NCI-H524 treated with DMSO at 0.1 percent for 48 hours (cell line): ENCODE measurements around the gene ENPP6.
"Not testable (repeated sequence)": the region's sequence is repeated elsewhere in the genome, so short reads cannot be mapped to it uniquely, and the experiment has no call there.

Source experiments
- DNase-seq: peaks from one replicate; lab custom pipeline; 2025; lab: John Stamatoyannopoulos, UW

The ENPP6 gene

DNA sequence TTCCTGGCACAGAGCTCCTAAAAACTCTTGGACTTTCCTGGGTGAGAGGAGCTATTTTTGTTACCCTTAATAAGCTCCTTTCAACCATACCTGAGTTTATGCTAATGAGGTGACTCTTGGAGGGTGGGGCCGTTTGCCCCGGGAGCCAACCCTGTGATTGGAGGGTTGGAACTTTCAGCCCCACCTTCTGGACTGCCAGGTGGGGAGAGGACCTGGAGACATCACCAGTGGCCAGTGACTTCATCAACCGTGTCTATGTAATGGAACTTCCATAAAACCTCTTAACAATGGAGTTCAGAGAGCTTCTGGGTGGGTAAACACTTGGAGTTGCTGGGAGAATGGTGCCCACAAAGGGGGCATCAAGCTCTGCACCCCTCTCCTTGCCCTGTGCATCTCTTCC lies 17.9 kb upstream of the ENPP6 start:
- no peak for DNase-seq

DNA sequence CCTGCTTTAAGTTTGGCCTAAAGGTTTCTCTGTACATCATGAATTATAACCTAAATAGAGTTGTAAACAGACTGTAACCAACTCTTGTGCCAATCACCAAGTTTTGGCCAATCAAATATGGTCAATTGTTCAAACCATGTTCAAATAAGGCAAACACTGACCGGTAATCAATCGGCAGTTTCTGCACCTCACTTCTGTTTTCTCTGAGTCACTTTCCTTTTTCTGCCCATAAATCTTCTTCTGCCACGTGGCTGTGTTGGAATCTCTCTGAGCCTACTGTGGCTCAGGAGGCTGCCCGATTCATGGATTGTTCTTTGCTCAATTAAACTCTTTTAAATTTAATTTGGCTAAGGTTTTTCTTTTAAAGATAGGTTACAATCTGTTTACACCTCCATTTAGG lies 16.5 kb upstream of the ENPP6 start:
- no peak for DNase-seq

- DNase-seq, result no peak
Measured at GRCh38 chr4:184232975-184233374, 15.3 kb upstream of the ENPP6 start.

DNA sequence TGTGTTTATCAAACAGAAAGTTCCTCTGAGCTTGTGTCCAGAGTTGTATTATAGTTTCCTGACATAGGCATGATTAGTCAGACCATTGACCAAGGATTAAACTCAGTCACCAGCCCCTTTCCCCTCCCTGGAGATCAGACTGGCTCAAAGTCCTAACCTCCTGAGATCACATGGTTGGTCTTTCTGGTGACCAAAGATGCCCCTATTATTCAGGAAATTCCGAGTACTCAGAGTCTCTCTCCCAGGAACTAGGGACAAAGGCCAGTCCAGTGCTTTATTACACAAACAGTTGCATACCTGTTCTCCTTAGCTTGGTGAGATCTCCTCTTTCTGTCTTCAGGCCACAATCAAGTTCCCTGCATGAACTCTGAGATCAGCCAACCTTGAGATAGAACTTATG lies 14.5 kb upstream of the ENPP6 start:
- no peak for DNase-seq

DNA sequence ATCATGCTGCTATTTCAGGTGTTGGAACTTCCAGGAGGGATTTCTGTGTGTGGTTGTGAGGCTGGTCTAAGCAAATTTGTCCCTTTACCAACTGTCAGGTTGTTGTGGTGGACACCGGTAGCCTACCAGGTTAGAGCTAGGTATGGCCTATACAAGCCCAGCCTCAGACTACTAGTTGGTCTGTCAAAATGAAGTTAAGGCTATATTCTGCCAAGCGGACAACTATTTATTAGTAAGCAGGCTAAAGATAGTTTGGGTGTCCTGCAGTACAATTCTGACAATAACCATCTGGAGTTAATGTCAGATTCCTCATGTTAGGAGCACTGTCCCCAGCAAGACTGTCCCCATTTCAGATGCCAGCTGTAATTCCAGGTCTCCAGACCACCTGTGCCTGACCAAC lies 13.9 kb upstream of the ENPP6 start:
- no peak for DNase-seq

GRCh38 chr4:184228056-184228705 lies 10.5 kb upstream of the ENPP6 start:
- DNase-seq, result no peak

- no peak for DNase-seq
Measured at GRCh38 chr4:184216515-184216914, 1.2 kb downstream of the ENPP6 start.

- DNase-seq, result no peak
Measured at GRCh38 chr4:184215709-184216328, 1.9 kb downstream of the ENPP6 start.

- DNase-seq, result no peak
Measured at GRCh38 chr4:184214931-184215330, 2.7 kb downstream of the ENPP6 start.

- DNase-seq, result not testable (repeated sequence)
Measured at GRCh38 chr4:184207734-184208607, 9.7 kb downstream of the ENPP6 start.

DNA sequence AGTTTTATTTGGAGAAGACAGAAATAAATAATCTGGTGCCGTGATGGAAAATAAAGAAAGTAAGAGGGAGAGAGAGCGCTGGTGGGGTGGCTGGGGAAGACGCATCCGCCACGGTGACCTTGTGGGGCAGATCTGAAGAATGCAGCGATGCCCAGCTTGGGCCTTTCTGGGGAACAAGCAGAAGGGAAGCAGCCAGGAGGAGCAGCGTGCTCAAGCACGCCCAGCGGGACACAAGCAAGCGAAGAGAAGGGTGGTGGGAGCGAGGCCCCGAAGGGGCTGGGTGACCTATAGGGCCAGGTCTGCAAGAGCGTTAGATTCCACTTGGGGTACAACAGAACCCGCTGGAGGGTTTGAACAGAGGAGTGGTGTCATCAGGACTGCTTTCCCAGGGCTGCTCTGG lies 12.4 kb downstream of the ENPP6 start:
- no peak for DNase-seq

DNA sequence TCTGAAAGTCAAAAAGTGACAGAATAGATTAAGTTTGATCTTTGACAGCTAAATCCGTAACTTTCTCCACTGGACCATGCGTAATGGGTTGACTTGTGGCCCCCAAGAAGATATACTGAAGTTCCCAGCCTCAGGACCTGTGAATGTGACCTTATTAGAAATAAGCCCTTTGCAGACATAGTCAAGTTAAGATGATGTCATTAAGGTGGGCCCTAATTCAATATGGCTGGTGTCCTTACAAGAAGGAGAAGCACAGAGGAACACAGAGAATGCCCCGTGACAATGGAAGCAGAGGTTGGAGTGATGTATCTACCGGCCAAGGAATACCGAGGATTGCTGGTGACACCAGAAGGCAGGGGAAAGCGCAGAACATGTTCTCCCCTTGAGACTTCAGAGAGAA lies 14.4 kb downstream of the ENPP6 start:
- DNase-seq, result no peak

- DNase-seq, result no peak
Measured at GRCh38 chr4:184201179-184201578, 16.5 kb downstream of the ENPP6 start.

DNA sequence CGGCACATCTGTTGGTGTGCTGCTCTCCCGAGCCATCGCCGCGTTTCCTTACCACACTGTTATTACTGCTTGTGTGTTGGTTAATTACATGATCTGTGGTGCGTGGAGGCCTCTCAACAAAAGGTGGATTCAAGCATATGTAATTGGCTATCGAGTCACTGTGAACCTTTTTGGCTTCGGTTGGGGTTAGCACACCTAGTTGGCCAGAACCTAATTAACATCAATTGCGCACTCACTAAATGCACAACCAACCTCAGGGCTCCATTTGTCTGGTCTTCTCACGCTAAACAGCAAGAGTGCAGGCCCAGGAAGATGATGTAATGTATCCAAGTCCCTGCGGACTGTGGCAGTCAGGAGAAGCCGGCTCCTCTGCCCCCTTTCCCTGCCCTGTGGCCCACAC lies 17.4 kb downstream of the ENPP6 start:
- DNase-seq, result no peak

GRCh38 chr4:184199780-184200179 lies 17.9 kb downstream of the ENPP6 start:
- DNase-seq, result no peak

DNA sequence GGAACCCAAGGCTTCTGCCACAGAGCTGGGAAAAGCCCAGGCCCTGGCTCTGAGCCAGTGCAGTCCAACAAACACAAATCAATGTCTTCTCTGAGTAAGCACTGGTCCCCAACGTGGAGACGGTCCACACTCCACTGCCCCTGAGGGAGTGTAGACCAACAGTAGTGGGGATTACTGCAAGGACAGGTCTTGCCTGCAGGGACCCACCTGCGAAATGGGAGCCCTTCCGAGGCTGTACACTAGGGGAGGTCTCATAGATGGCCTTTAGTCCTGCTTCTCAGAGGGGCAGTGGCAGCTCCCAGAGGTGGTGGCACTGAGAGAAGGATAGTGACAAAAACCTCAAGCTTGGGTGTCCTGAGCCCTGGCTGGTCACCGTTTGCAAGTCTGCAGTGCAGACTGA lies 19.5 kb downstream of the ENPP6 start:
- no peak for DNase-seq

DNA sequence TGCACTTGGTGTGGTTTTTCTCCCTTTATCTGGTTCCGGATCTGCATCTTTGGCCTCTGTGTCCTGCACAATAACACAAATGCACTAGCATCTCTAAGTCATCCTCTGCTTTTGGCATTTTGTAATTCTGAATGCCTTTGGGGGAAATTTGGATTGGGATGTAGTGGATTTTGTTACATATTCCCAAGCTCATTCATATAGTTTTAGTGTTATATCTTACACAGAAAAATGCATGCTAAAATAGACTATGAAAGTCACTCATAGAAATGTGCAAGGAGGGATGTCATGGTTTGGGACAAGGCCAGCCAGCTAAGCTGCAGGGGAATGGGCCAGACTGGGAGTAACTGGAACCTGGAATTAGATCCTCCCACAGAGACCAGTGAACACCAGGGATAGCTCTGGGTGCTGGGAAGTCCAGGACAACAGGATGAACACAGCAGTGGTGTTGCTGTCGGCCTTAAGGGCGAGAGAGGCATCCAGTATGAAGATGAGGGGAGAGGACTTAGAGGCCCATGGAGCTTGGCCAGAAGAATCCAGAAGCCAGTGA lies 20.1 kb downstream of the ENPP6 start:
- DNase-seq, result no peak

- DNase-seq, result no peak
Measured at GRCh38 chr4:184196730-184197385, 20.8 kb downstream of the ENPP6 start.

- DNase-seq, result no peak
Measured at GRCh38 chr4:184193556-184194525, 23.8 kb downstream of the ENPP6 start.

GRCh38 chr4:184192933-184193332 lies 24.7 kb downstream of the ENPP6 start:
- no peak for DNase-seq

- no peak for DNase-seq
Measured at GRCh38 chr4:184191267-184191666, 26.4 kb downstream of the ENPP6 start.
